SKM-1 treated with dmso at 0.1 percent for 144 hours (cell line): Measurements from ENCODE around the gene OR7G2.

Source experiments
- DNase-seq: peaks from one replicate; lab custom pipeline; 2025; ENCODE audit not compliant: unreplicated experiment; lab: John Stamatoyannopoulos, UW

Gene OR7G2

GRCh38 chr19:9107375-9107774 is at the start of gene OR7G2:
Gene OR7G2, minus strand, starts transcription at chr19:9107475. Its CDS starts 4,232 bp downstream, at chr19:9103243.
- DNase-seq = no peak

- no peak for DNase-seq
Observed at GRCh38 chr19:9156304-9156703, 49.0 kb upstream of the OR7G2 start.

GRCh38 chr19:9155591-9155990 is 48.3 kb upstream of the OR7G2 start:
- no peak for DNase-seq

GRCh38 chr19:9151367-9151766 is 44.1 kb upstream of the OR7G2 start:
- no peak for DNase-seq

GRCh38 chr19:9150650-9151049 is 43.4 kb upstream of the OR7G2 start:
- no peak for DNase-seq

- no peak for DNase-seq
Observed at GRCh38 chr19:9149997-9150396, 42.7 kb upstream of the OR7G2 start.

GRCh38 chr19:9148697-9149096 is 41.4 kb upstream of the OR7G2 start:
- DNase-seq = no peak

GRCh38 chr19:9146882-9147281 is 39.6 kb upstream of the OR7G2 start:
- DNase-seq = no peak

GRCh38 chr19:9144920-9145319 is 37.6 kb upstream of the OR7G2 start:
- no peak for DNase-seq

GRCh38 chr19:9140159-9140874 is 33.0 kb upstream of the OR7G2 start, which contains the start of gene ZNF317:
Gene ZNF317, plus strand, starts transcription at chr19:9140397. Its CDS starts 15,620 bp downstream, at chr19:9156017.
- peak; percentile 86 for DNase-seq

GRCh38 chr19:9139609-9140158 is 32.4 kb upstream of the OR7G2 start:
- no peak for DNase-seq

GRCh38 chr19:9132422-9132821 is 25.1 kb upstream of the OR7G2 start:
- DNase-seq = no peak

GRCh38 chr19:9130965-9131364 is 23.7 kb upstream of the OR7G2 start:
- DNase-seq = peak; percentile 2

- no peak for DNase-seq
Observed at GRCh38 chr19:9128171-9128570, 20.9 kb upstream of the OR7G2 start.

GRCh38 chr19:9126900-9127405 is 19.7 kb upstream of the OR7G2 start, which contains the start of gene OR7G3:
Gene OR7G3, minus strand, starts transcription at chr19:9126950. Its CDS starts 0 bp downstream, at chr19:9126950.
- DNase-seq = no peak

- no peak for DNase-seq
Observed at GRCh38 chr19:9116547-9116946, 9.3 kb upstream of the OR7G2 start.

GRCh38 chr19:9115307-9115813 is 8.1 kb upstream of the OR7G2 start, which contains the start of gene OR7G1:
Gene OR7G1, minus strand, starts transcription at chr19:9115763. Its CDS starts 0 bp downstream, at chr19:9115763.
- no peak for DNase-seq

- DNase-seq = no peak
Observed at GRCh38 chr19:9109959-9110358, 2.7 kb upstream of the OR7G2 start.

- no peak for DNase-seq
Observed at GRCh38 chr19:9086761-9087160, 20.5 kb downstream of the OR7G2 start, which contains the start of gene OR1M1. Gene OR1M1, plus strand, starts transcription at chr19:9087061. Its CDS starts 6,184 bp downstream, at chr19:9093245.

- DNase-seq = no peak
Observed at GRCh38 chr19:9078651-9079050, 28.6 kb downstream of the OR7G2 start.

- no peak for DNase-seq
Observed at GRCh38 chr19:9076901-9077300, 30.4 kb downstream of the OR7G2 start.
